Stimulated activated naive CD8-positive, alpha-beta T cell treated with anti-CD3 and anti-CD28 coated beads, Interleukin-15, Interleukin-2, amounts not matched to agents 100 U/mL and 50 U/mL, for 24 hours (primary cell): ENCODE measurements around the gene EPAS1.

Source experiments
- ATAC-seq: fragments of 150-1000 bp; cut with Tn5 transposase; one replicate; pipeline ENCODE4 v1.10.0; 2021
- DNase-seq: peaks from one replicate; pipeline ENCODE4 v3.0.0; 2021

The EPAS1 gene

DNA sequence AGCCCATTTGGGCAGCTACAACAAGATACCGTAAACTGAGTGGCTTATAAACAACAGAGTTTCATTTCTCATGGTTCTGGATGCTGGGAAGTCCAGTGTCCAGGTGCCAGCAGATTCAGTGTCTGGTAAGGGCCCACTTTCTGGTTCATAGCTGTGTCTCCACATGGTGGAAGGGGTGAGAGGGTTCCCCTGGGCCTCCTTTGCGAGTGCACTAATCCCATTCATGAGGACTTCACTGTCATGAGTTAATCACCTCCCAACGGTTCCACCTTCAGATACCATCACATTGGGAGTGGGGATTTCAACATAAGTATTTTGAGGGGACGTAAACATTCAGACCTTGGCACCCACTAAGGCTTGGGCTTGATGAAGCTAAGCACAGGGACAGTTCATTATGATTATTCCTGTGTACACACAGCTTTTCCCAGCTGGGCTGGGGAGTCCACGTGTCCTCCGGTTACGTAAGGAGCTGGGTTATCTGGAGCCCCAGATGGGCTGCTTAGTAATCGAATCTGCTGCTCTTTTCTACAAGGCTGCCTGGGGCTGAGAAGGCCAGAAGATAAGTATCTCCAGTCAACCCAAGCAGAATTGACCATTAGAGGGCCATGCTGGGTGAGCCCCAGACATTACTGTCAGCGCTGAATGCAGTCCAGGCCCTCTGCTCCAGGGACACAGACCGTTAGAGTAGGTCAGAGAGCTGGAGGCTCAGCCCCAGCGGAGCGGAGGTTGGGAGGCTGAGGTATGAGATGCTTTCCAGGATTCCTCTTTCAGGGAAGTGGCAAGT is 42.7 kb downstream of the EPAS1 start:
- ATAC-seq (no peak), DNase-seq (no peak)

- ATAC-seq = no peak
- no peak for DNase-seq
Measured at GRCh38 chr2:46340740-46341420, 43.7 kb downstream of the EPAS1 start.

DNA sequence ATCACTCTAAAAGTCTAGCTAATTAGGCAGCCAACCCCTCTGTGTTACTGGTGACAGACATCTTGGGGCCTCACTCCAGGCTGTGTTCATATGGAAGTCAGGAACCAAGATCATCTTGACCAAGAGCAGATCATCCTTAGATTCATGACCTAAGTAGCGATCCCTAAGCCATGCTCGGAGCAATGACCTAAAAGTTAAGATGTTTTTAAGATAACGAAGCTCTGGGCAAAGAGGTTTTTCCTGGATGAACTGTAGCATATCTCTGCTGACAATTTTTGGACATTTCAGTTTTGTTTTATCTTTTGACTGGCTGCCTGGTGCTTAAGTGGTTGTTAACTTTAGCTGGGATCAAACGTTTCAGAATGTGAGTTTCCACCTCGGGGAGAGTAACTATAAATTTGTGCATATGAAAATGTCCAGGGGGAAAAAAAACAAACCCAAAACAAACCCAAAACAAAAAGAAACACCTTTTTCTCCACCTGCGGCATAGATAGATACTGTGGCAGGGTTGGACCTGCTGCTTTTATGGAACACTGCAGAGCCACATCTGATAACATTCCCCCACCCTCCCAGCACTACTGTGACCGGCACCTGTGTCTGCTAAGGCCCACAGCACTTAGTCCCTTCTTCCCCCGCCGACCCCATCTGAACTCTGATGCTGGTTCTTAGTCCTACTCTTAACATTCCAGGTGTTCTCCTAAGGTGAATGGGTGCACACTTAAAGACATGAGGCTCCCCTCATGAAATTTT is 45.5 kb downstream of the EPAS1 start:
- ATAC-seq = no peak

GRCh38 chr2:46344706-46345105 is 47.5 kb downstream of the EPAS1 start:
- DNase-seq (no peak), ATAC-seq (no peak)

More for the DNA sequence above, 45.5 kb downstream of the EPAS1 start:
- no peak for DNase-seq

DNA sequence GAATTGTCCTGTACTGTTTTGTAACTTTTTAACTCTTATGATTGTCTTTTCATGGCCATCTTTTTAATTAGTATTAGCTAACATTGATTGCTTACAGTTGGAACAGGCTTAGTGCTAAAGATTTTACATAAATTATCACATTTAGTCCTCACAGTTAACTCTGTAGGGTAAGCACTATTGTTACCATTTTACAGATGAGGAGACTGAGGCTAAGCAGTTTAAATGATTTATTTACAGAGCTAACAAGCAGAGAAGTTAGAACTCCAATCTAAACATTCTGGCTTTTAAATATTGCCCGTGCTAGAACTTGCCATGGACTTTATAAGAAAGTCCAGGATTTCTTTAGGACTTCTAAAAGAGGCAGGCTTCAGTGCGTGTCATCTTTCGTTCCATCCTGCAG is 48.6 kb downstream of the EPAS1 start:
- ATAC-seq = no peak
- DNase-seq = no peak

- DNase-seq = no peak
- no peak for ATAC-seq
Measured at GRCh38 chr2:46346719-46347118, 49.5 kb downstream of the EPAS1 start.

DNA sequence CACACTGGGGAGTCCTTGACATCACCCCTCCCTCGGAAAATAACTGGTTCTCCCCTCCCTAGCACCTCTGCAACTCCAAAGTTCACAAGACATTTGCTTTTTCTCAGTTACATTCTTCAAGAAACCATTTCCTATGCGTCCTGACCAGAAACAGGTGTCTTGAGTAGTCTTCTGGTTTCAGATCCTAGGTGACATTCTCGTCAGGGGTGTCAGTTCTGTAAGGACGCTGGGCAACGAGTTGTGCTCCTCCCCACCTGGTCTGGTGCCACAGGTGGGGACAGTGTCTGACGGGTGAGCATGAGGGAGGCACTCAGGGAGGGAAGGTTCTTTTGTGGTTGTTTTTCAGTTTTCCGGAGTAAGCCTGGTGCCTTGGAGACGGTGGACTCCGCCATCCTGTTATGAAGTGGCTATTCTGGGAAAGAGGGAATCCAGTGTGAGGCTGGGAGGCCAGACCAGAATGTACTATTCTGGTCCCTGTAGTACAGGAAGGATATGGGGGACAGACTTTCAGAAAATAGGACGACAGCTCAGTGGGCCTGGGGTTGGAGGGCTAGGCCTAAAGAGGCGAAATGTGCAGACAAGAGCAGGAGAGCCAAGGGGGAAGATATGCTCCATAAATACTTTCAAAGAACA is 50.6 kb downstream of the EPAS1 start:
- DNase-seq (no peak), ATAC-seq (no peak)

- DNase-seq = no peak
- no peak for ATAC-seq
Measured at GRCh38 chr2:46349115-46349547, 51.9 kb downstream of the EPAS1 start.

GRCh38 chr2:46350029-46350689 is 53.0 kb downstream of the EPAS1 start:
- DNase-seq (no peak), ATAC-seq (no peak)

- peak; percentile 55 for DNase-seq
- peak; percentile 12 for ATAC-seq
Measured at GRCh38 chr2:46351098-46351749, 54.0 kb downstream of the EPAS1 start.

- DNase-seq = peak; percentile 80
- peak; percentile 90 for ATAC-seq
Measured at GRCh38 chr2:46351750-46352138, 54.5 kb downstream of the EPAS1 start.

- DNase-seq (no peak), ATAC-seq (no peak)
Measured at GRCh38 chr2:46352621-46353020, 55.4 kb downstream of the EPAS1 start.

- ATAC-seq = no peak
- DNase-seq = no peak
Measured at GRCh38 chr2:46353509-46353908, 56.3 kb downstream of the EPAS1 start.

GRCh38 chr2:46355756-46356155 is 58.5 kb downstream of the EPAS1 start:
- no peak for DNase-seq
- no peak for ATAC-seq

GRCh38 chr2:46356991-46357390 is 59.8 kb downstream of the EPAS1 start:
- ATAC-seq (no peak), DNase-seq (no peak)

DNA sequence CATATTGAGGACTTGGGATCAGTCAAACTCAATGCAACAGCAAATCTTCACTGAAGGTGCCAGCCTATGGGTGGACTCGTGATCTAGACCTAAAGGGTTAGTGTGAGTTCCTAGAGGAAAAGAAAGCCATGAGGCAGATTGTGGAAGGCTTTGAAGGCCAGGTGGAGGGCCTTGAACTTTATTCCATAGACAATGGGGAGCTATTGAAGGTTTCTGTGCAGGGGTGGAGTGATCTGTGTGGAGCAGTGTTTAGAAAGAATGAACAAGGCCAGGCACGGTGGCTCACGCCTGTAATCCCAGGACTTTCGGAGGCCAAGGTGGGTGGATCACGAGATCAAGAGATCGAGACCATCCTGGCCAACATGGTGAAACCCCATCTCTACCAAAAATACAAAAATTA is 61.5 kb downstream of the EPAS1 start:
- ATAC-seq = no peak
- no peak for DNase-seq

- no peak for DNase-seq
- ATAC-seq = no peak
Measured at GRCh38 chr2:46360303-46360702, 63.1 kb downstream of the EPAS1 start.

GRCh38 chr2:46361920-46362666 is 64.9 kb downstream of the EPAS1 start:
- ATAC-seq (no peak), DNase-seq (no peak)

- no peak for ATAC-seq
- DNase-seq = no peak
Measured at GRCh38 chr2:46362667-46363012, 65.4 kb downstream of the EPAS1 start.

DNA sequence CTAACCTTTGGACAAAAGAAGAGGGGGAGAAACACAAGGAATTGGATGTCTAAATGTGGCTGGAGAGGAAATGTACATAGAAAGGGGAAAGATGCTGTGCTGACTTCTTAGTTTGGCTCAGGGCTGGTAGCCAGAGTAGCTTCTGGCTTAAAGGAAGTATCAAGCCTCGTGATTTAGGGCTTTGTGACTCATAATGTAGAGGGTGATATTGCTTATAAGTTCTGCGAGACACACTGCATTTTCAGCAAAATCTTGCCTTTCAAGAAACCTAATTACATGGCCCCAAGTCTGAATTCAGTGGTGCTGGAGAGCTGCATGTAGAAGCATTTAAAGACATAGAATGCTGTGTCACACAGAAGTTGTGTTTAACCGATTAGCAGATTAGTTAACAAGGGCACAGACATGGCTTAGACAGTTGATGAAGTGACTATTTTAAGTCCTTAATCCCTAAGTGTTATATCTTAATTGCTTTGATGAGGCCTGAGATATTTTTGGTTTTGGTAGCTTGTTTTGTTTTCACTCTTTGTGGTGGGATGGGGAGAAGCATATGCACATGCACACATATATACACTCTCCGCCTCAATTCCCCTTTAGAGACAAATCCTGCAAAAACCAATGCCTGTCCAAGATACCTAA is 66.4 kb downstream of the EPAS1 start:
- ATAC-seq = peak; percentile 72
- DNase-seq = no peak
